HG02943 (cell line): ENCODE data around the gene CBLB.

Experiments
- ATAC-seq: cut with Tn5 transposase; IDR thresholded peaks from one replicate; pipeline ENCODE4 v1.9.1; 2021; ENCODE audit warnings: mild to moderate bottlenecking, low read depth, moderate library complexity; ENCODE audit not compliant: unreplicated experiment

Gene CBLB

DNA sequence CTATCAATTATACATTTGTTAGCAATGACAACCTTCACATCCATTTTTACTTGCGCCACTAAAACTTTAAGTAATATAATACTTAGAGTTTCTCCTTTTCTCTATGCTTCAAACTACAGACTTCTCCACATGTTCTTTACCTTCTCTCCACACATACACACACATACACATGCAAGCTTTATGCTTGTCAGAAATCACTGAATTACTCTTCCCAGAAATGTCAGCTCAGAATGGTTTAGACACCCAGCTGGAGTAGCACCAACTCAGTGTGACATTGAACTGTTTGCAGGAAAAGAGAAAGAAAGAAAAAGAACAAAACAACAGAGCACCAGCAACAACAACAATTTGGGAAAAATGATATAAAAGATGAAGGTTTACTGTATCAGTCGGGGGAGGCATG lies 20.9 kb downstream of the CBLB start:
- ATAC-seq = no peak

DNA sequence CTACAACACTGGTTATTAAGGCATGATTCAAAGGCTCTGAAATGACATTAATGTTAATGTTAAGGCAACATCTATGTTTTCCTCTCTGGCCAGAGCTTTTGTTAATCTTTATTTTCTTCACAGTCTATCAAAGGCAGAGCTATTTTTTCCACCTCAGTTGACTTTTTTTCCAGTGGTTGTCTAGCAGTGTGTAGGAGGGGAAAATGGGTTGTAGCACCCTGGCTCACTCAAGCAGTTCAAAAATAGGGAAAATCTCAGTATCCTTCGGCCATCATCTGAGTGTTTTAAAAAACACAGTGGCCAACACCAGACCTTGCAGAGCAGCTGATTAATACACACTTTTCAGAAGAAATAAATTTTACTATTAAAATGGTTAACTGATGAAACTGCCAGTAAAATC lies 21.4 kb downstream of the CBLB start:
- no peak for ATAC-seq

DNA sequence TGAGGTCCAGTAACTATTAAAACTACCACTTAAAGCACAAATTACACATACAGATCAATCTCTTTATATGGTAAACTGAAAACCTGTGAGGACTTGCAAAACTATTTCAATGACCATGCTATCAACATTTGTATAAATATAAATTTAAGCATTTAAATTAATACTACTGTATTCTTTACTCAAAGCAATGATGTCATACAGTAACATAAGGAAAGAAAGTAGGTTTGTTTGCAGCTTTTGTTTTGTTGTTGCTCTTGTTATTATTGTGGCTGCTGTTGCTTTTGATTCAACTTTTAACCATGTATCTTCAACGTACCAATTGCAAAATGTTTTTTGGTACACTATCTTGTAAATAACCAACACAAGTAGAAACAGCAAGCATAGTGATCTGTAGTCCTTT lies 22.0 kb downstream of the CBLB start:
- ATAC-seq = no peak

DNA sequence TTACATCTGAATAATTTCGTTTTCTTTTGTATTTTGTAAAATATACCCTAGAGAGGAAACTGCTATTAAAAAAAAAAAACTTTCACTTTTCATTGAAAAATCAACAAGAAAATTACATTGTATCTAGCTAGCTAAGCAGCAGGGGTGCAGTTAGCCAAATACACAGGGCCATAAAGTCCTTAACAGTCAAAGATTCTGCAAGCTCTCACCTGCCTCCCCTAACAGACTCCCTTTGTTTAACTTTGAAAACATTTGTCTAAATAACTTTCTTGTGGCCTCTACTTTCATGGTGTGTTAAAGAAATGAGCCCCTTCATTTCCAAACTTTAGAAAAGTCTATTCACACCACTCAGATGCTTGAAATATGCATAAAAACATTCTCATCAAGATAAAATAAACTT lies 23.3 kb downstream of the CBLB start:
- ATAC-seq = no peak

DNA sequence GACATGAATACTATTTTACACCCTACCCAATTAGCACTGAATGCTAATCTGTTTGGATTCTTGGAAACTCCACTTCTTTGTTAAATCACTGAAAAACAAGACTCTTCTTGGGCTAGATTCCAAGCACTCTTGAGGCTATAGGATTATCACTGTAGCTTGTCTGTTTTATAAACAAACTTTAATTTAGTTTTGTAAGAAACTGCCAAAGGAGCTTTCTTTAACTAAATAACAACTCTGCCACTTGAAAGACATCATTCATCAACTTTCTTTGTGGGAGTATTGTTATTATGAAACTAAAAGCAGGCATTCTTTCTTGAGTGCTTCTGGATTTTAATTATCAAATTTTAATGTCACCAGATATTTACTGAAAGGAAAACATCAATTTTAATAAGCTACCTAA lies 24.1 kb downstream of the CBLB start:
- ATAC-seq = no peak

DNA sequence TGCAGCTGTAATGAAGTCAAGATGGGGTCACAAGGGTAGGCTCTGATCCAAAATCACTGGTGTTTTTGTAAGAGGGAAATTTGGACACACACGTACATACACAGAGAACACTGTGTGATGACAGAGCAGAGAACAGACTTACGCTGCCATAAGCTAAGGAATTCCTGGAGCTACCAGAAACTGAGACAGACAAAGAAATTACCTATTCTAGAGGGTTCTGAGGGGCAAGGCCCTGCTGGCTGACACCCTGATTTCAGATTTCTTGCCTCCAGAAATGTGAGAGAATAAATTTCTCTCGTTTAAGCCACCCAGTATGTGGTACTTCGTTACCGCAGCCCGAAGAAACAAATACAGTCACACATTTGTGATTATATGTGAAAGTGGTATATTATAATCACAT lies 24.8 kb downstream of the CBLB start:
- ATAC-seq = no peak

DNA sequence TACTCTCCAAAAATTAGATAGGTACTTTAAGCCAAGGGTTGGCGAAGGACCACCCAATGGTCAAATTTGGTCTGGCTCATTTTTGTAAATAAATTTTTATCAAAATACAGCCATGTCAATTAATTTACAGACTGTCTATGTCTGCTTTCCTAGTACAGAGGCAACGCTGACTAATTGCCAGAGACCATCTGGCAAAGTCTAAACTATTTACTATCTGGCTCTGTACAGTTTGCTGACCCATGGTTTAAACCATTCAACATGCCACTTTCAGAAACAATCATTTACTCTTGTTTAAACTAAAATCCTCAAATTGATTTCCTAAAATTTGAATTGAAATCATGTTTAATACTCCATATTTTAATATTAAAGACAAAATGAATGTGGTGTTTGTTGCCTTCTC lies 25.9 kb downstream of the CBLB start:
- ATAC-seq = no peak

DNA sequence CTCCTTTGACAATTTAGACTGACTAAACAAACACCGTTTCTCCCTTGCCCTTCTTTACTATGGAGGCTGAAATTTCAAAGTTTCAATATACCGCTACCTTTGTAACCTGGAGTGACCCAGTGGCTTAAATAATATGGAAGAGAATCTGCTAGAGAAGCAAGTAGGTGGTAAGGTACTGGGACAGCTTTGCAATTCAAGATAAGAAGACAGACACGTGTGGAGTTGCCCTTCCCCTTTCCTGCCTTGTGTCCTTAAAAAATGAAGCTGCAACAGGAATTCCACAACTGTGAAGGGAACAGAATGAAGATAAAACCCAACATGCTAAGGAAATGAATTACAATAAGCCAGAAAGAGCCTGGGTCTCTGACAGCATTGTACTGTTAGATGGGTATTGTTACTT lies 26.4 kb downstream of the CBLB start:
- ATAC-seq = no peak

DNA sequence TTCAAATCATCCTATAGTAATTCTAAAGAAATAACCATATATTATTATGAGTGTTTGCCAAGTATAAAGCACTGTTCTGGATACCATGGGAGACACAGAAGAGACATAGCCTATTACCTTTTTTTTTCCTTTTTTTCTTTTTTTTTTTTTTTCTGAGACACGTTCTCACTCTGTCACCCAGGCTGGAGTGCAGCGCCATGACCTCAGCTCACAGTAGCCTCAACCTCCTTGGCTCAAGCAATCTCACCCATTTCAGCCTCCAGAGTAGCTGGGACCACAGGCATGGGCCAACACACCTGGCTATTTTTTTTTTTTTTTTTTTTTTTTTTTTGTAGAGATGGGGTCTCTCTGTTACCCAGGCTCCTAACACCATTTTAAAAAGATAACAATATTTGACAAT lies 30.9 kb downstream of the CBLB start:
- no peak for ATAC-seq

DNA sequence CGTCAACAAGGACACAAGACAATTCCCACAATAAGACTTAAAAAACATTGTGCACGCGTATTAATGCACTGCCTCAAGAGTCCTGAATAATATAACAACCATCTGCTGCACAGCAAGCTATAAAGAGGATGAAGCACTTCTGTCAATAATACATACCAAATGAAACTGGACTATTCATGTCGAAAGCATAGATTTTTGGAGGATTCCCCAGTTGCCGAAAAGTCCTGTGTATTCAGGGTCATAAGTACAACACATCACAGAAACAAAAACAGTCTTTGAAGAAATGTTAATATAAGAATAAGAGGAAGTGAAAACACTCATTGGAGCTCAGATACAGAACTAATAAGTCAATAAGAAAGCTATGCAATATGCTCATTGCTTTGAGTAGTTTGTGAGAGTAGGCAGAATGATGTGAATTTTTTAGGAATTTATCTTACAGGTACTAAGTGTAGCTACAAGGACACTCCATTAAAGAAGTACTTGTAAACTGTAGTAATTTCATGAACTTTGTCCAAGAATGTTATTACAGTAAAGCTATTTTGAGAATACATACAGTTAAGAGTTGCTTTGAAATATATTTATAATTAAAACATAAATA lies 31.6 kb downstream of the CBLB start:
- ATAC-seq = peak; percentile 95

DNA sequence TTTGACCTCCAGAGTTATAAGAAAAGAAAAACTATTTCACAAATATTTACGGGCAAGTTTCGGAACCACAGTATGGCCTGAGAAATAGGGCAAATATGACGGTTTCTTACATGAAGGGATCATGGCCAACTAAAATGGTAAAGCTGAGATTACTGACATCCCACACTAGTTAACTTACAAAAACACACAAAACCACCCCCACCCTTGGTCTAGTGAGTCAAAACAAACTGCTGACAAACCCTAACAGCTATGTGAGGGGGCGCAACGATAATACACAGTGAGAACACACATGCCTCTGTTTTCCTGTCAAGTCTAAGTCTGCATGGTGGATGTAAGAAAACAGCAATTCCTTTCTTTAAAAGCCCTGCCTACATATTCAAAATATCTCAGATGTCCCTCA lies 32.3 kb downstream of the CBLB start:
- ATAC-seq = no peak

DNA sequence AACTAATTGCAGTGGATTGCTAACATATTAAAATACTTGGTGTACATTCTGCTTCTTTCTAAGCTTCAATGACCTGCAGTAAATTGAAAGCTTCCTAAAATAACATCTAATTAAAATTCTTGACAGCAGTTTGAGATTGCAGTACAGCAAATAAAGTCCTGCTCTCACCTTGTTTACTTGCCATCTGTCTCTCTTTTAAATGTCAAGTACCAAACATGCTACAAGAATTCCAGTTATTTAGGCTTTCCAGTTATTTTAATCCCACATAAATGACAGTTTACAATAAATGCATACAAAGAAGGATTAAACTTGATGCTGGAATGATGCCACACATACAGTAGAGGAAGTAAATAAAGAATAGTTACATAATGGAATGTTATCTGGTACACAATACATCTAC lies 33.2 kb downstream of the CBLB start:
- ATAC-seq = no peak

DNA sequence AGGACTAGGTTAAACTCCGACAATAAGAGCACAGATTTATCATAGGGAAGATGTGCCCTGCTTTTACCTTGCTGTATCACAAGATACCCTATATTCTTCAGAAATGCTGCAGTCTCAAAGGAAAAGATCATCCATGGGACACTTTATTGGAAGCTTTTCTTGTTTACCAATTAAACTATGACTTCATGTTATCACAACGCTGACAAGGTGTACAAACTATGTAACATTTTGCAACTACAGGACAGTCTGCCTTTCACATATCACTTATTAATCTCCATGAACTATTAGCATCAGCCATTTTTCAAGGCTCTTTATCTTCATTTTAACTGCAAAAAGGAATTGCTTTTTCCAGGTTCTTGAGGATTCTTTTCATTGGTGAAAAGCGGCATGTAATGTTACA lies 34.0 kb downstream of the CBLB start:
- no peak for ATAC-seq

DNA sequence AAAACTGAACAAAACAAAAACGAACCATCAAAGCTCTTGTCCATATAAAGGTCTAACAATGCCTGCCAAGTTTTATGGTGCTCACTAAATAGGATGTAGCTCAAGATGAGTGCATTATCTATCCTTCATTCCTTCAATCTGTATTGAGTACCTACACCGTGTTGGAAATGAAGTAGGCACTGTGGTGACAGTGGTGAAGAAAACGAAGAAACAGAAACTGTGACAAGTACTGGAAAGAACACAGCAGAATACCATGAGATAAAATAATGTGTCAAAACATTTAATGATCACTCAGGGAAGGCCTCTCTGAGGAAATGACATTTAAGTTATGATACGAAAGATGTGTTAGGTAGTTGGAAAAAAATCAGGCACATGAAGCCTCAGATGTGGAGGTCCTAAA lies 36.2 kb downstream of the CBLB start:
- ATAC-seq = no peak

DNA sequence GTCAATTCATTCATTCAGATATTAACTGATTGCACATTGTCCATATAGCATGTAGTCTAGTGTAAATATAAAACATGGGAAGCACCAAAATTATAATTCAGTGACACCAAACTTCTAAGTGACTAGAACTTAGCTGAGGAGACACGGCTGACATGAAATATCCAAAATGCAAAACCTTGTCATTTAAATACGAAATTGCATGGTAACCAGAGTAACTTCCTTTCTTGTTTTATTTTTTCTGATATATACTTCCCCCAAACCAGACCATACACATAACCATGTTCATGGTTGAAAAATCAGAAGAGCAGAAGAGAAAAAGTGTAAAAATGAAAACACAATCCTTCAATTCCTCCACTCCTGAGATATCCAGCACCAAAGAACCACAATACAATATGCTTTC lies 38.0 kb downstream of the CBLB start:
- no peak for ATAC-seq

DNA sequence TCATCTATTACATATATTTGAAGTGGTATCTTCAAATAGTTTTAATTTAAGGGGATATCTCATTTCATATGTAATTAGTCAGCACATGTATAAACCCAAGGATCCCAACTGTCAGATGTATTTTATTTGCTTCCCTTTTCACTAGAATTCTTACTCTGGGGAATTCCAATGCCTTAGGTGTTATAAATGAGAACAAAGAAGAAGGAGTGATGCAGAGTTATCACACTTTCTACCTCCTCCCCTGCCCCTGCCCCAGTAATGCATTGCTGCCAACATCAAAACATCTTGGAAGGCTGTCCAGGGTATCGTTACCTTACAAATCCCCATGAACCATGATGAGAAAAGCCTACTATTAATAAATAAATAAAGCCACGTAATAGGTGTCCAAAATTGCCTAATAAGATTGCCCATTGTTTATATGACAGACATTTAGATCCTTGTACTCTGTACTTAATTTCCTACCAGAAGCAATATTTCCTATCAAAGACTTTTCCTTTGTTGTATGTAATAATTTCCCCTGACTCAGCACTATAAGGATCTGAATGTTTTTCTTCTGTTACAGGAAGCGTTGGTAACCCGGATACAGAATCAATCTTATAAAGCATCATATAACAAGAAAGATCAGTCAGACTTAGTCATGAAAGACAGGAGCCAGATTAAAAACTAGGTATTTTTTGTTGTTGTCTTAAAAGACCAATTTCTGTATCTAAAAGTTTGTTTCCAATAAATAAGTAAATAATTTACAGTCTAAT lies 38.8 kb downstream of the CBLB start:
- no peak for ATAC-seq

DNA sequence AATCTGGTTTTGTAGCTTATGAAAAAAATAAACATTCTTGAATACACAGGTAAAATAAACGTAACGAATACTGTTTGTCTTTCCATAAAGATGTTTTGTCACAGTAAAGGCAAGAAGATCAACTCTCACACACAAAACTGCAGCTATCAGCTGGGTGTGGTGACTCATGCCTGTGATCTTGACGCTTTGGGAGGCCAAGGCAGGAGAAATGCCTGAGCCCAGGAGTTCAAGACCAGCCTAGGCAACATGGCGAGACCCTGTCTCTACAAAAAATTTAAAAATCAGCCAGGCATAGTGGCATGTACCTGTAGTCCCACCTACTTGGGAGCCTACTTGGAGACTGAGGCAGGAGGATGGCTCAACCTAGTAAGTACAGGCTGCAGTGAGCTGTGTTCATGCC lies 39.6 kb downstream of the CBLB start:
- ATAC-seq = no peak

DNA sequence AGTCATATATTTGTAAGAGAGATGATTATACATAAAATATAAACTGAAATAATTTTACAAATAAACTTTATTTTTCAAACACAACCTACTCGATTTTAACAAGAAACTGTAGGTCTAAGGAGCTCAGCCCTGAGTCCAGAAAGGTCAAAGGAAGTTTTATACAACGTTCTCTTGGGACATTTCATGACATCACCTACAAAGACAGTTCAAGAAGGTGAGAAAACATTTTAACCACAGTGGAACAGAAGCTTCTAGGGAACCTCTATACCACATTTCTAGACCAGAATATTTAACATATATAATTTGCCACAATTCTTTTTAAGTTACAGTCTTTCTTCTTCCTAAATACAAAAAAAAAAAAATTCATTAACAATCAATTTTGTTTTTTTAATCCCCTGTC lies 40.1 kb downstream of the CBLB start:
- no peak for ATAC-seq

DNA sequence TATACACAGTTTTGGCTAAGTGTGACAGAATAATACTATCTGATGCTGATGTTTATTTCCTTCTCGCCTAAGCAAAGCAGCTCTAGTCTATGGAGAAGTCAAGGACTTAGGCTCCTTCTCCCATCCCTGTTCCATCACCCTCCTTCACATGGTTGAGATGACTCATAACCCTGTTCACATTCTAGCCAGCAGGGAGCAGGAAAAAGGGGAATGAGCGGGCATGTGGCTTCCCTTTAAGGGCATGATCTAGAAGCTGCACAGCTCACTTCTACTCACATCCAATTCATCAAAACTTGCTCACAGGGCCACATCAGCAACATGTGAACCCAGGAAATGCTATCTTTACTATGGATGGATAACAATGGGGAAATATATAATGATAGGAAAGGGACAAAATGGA lies 40.9 kb downstream of the CBLB start:
- ATAC-seq = no peak

DNA sequence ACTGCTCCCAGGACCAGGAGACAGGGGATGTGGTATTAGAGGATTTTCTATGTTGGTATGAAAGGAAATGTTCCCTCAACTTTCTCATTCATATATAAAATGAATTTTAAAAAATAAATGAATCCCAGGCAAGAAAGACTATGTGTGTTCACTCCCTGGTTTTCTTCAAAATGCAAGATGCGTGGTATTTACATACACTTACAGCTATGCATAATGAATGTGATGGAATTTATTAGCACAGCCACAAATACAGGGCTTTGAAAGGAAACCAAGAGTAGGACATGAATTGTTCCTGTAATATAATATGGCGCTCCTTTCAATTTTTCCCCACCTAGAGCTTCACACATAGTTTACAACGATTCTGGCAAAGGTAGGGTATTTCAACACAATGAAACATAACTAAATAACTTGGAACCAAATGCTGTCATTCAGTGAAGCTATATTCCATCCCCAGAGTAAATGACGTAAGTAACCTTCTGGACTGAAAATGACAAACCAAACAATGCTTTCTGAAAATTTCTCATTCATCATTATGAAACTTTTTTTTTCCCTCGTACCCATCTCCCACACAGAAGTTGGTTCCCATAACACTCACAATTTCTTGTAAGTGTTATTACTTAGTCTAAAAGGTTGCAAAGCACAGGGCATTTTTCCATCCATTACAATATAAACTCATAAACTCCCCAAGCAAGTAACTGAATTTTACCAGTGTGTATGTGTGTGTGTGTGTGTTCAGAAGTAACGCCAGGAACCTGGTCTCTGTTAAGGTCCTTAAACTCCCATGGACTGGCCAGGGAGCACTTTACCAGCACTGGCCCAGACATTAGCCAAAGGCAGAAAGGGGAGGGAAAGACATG lies 41.8 kb downstream of the CBLB start:
- ATAC-seq = no peak

DNA sequence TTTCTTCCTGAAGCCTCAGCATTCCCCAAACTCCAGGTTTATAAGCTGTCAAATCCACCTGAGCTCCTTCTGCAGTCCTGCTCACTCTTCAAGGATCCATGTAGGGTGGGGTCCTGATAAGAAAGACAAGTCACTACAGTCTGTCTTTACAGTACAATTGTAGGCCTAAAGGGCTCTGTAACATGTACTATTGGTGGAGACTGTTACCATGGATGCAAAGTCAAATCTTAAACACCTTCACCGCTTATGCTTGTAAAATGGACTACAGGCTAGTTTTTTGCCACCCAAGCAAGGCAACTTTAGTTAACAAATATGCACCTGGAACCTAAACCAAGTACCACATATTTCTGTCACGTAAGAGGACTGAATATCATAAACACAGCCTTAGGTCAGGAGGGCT lies 44.7 kb downstream of the CBLB start:
- ATAC-seq = no peak
